ENCODE measurements around the gene CTNND2. TPM values are rescaled to one million over a fixed set of nuclear protein-coding genes. Genes with fewer than 3 reads are reported as not detected.

CTNND2 gene
- total and polyA plus RNA-seq, 8 donors = 9.2 to 62.8 (median 43.7) TPM

GRCh38 chr5:11511878-11512277 lies 392.4 kb downstream of the CTNND2 start:
- no peaks in the 10 kb centered on the region for H3K27me3 ChIP-seq
- peak in 1 of 4 donors; percentile 59 for ATAC-seq
- no peak for DNase-seq
- FAIRE-seq = no peak
- no peaks in the 10 kb centered on the region for H3K36me3 ChIP-seq
- no peak overlapping the region for H3K27ac ChIP-seq
- H3K4me3 ChIP-seq = no peak overlapping the region
- intact Hi-C loops (cut with DNase I) = no loop called here
- WGBS, 2 donors = 49 to 64% methylated on average over 2 of the region's 2 CpGs
- H3K4me1 ChIP-seq = no peaks in the 10 kb centered on the region
- no peaks in the 10 kb centered on the region for H3K9me3 ChIP-seq
- TF ChIP-seq CTCF (IDR thresholded peaks at IDR 0.05) = no peak

- Histone ChIP-seq H3K27ac (no peak overlapping the region), H3K4me3 (no peak overlapping the region), H3K27me3 (no peaks in the 10 kb centered on the region), H3K9me3 (no peaks in the 10 kb centered on the region), H3K36me3 (no peaks in the 10 kb centered on the region), H3K4me1 (no peaks in the 10 kb centered on the region)
- 97% methylated on average over 1 of the region's 1 CpG for WGBS, 2 donors
- FAIRE-seq = no peak
- no peak for TF ChIP-seq CTCF (IDR thresholded peaks at IDR 0.05)
- intact Hi-C loops (cut with DNase I) = no loop called here
- no peak for ATAC-seq
- no peak for DNase-seq
Observed at GRCh38 chr5:11510889-11511288, 393.4 kb downstream of the CTNND2 start.

- Histone ChIP-seq H3K36me3 (no peaks in the 10 kb centered on the region), H3K27me3 (no peaks in the 10 kb centered on the region), H3K27ac (no peak overlapping the region), H3K4me1 (no peaks in the 10 kb centered on the region), H3K9me3 (no peaks in the 10 kb centered on the region), H3K4me3 (no peak overlapping the region)
- WGBS, 2 donors = 45 to 46% methylated on average over 7 of the region's 7 CpGs
- DNase-seq = no peak
- no peak for FAIRE-seq
- intact Hi-C loops (cut with DNase I) = no loop called here
- no peak for ATAC-seq
- TF ChIP-seq CTCF (IDR thresholded peaks at IDR 0.05) = no peak
Observed at GRCh38 chr5:11509793-11510192, 394.5 kb downstream of the CTNND2 start.

- H3K4me3 ChIP-seq = no peak overlapping the region
- H3K27ac ChIP-seq = no peak overlapping the region
- intact Hi-C loops (cut with DNase I) = no loop called here
- 85% methylated on average over 9 of the region's 9 CpGs for whole genome bisulfite sequencing, 2 donors
- ATAC-seq (no peak), FAIRE-seq (no peak), DNase-seq (no peak)
- TF ChIP-seq CTCF (IDR thresholded peaks at IDR 0.05) = no peak
- no peaks in the 10 kb centered on the region for H3K27me3 ChIP-seq
- H3K9me3 ChIP-seq = no peaks in the 10 kb centered on the region
- H3K36me3 ChIP-seq = no peaks in the 10 kb centered on the region
- no peaks in the 10 kb centered on the region for H3K4me1 ChIP-seq
Observed at GRCh38 chr5:11507156-11507910, 396.9 kb downstream of the CTNND2 start.

- intact Hi-C loops (cut with DNase I) = no loop called here
- FAIRE-seq = no peak
- DNase-seq = no peak
- Histone ChIP-seq H3K27me3 (no peaks in the 10 kb centered on the region), H3K27ac (no peak overlapping the region), H3K36me3 (no peaks in the 10 kb centered on the region), H3K4me3 (no peak overlapping the region), H3K4me1 (no peaks in the 10 kb centered on the region), H3K9me3 (no peaks in the 10 kb centered on the region)
- 26 to 34% methylated on average over 3 of the region's 3 CpGs for WGBS, 2 donors
- ATAC-seq = peak in 3 of 4 donors; percentile 44 to 71 (median 53)
- no peak for TF ChIP-seq CTCF (IDR thresholded peaks at IDR 0.05)
Observed at GRCh38 chr5:11504886-11505193, 399.4 kb downstream of the CTNND2 start.
